Fibroblast of the aortic adventitia (primary cell): ENCODE measurements around the gene ADIRF. TPM values are rescaled to one million over a fixed set of nuclear protein-coding genes. Genes with fewer than 3 reads are reported as not detected.
"Not testable (repeated sequence)": the region's sequence is repeated elsewhere in the genome, so short reads cannot be mapped to it uniquely, and the experiment has no call there.

ENCODE experiments used
- DNase-seq: peaks from one replicate; pipeline ENCODE4 v3.0.0-alpha.2; 2010; ENCODE audit warnings: low read depth
- H3K4me3 ChIP-seq: 2 replicates; pipeline ENCODE4 v1.5.1; 2011; ENCODE audit warnings: low read depth, mild to moderate bottlenecking, control low read depth, low read length, moderate library complexity
- CTCF ChIP-seq: IDR thresholded peaks from 2 replicates; pipeline ENCODE4 v1.5.1; 2011; ENCODE audit warnings: mild to moderate bottlenecking, low read length, control low read depth, inconsistent platforms; ENCODE audit not compliant: insufficient read depth
- total RNA-seq: library from RNA; depleted of rRNA; stranded (reverse); fragments of >200 nt; gene quantifications from 2 replicates; pipeline ENCODE4 v1.2.3, GENCODE V29; 2012; ENCODE audit warnings: low replicate concordance

ADIRF gene
- total RNA-seq, 1 donor: 37.8 TPM

DNA sequence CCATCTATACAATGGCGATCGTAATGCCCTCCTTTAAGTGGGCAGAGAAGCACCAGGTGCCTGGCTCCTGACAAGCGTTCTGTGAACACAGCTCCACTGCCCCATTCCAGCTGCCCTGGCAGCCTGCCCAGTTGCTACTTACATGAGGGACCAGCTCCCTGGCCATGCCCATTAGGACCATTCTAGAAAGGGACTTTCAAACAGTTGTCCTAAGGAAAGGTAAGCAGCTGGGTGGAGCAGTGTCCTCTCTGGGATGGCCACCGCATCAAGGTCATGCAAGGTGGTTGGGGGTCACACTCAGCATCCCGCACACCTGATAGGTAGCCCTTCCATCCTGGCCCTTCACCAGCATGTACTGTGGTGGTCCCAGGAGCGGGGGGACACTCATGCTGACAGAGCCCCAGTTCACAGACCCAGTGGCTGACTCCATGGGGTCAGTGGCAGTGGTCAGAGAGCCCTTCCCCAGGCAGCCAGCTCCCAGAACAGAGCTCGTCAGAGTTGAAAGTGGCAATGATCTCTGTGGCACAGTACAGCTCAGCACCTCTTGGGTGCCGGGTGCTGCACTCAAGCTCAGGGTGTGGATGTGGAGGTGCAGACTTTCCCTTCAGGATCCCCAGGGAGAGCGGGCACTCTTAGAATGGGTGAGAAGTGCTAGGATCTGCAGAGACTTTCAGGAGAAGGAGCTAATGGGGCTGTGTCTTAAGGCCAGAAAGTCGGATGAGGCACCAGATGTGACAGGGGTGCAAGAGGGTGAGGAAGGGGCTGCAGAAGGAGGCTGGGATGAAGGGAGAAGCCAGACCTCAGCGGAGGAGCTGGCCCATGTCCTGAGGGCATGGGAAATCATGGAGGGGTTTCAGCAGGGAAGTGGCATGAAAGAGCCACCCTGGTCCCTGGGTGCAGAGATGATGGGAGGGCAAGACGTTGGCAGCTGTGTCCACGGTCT, 21.8 kb upstream of the ADIRF start:
- DNase-seq: no peak
- no peak overlapping the region for H3K4me3 ChIP-seq
- TF ChIP-seq CTCF: no peak

DNA sequence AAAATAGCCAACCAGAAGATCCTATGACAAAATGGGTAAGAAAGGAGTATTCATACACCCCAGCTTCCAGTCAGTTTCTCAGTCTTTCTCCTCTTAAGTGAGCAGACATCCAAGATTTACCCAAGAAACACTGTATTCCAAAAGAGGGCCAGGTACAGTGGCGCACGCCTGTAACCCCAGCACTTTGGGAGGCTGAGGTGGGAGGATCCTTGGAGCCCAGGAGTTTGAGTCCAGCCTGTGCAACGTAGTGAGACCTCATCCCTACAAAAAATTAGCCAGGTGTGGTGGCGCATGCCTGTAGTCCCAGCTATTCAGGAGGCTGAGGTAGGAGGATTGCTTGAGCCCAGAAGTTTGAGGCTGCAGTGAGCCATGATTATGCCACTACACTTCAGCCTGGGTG, 20.5 kb upstream of the ADIRF start:
- H3K4me3 ChIP-seq: not testable (repeated sequence)

GRCh38 chr10:86950349-86950748, 17.9 kb upstream of the ADIRF start:
- DNase-seq: no peak
- no peak for TF ChIP-seq CTCF
- H3K4me3 ChIP-seq: no peak overlapping the region

More for the DNA sequence above, 20.5 kb upstream of the ADIRF start:
- not testable (repeated sequence) for DNase-seq

- no peak for DNase-seq
Measured at GRCh38 chr10:86951184-86951761, 17.0 kb upstream of the ADIRF start.

DNA sequence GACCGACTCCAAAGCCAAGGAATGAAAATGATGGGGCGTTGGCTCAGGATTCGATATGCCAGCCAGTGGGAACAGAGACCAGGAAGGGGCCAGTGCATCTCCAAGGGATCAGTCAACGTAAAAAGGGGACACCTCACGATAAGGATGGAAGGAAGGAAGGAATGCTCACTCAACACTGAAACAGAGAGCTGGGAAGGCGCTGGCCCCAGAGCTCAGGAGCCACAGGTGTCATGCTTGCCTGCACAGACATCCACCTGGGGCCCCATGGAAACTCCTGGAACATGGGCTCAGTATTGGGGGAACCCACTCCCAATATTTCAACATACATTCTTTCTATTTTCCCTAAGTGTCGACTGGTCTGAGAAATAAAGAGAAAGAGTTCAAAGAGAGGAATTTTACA, 16.2 kb upstream of the ADIRF start:
- no peak for TF ChIP-seq CTCF
- no peak overlapping the region for H3K4me3 ChIP-seq
- DNase-seq: no peak

More at GRCh38 chr10:86951184-86951761, 17.0 kb upstream of the ADIRF start:
- TF ChIP-seq CTCF: no peak
- no peak overlapping the region for H3K4me3 ChIP-seq

DNA sequence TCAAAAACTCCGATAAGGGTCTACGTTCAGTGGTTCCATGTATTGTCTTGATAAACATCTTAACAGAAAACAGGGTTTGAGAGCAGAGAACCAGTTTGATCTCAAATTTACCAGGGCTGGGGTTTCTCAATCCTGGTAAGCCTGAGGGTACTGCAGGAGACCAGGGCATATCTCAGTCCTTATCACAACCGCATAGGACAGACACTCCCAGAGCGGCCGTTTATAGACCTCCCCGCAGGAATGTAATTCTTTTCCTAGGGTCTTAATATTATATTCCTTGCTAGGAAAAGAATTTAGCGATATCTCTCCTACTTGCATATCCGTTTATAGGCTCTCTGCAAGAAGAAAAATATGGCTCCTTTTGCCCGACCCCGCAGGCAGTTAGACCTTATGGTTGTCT, 15.6 kb upstream of the ADIRF start:
- not testable (repeated sequence) for DNase-seq

GRCh38 chr10:86953747-86954680, 14.3 kb upstream of the ADIRF start:
- no peak for TF ChIP-seq CTCF
- DNase-seq: peak; percentile 81
- no peak overlapping the region for H3K4me3 ChIP-seq

More for the DNA sequence above, 15.6 kb upstream of the ADIRF start:
- not testable (repeated sequence) for H3K4me3 ChIP-seq
